ENCODE results near the gene RGL4.

The RGL4 gene

GRCh38 chr22:23678133-23678532 is 12.7 kb upstream of the RGL4 start:
- DNase-seq (ENCODE audit: low spot score) = no peak

GRCh38 chr22:23681026-23681809 is 9.6 kb upstream of the RGL4 start:
- no peak for DNase-seq (ENCODE audit: low spot score)

- DNase-seq (ENCODE audit: low spot score) = no peak
Measured at GRCh38 chr22:23682077-23682476, 8.7 kb upstream of the RGL4 start.

GRCh38 chr22:23682827-23683355 is 7.9 kb upstream of the RGL4 start:
- DNase-seq (ENCODE audit: low spot score) = no peak

GRCh38 chr22:23683545-23683944 is 7.3 kb upstream of the RGL4 start:
- no peak for DNase-seq (ENCODE audit: low spot score)

GRCh38 chr22:23684026-23684425 is 6.8 kb upstream of the RGL4 start:
- DNase-seq (ENCODE audit: low spot score) = peak; percentile 15

- no peak for DNase-seq (ENCODE audit: low spot score)
Measured at GRCh38 chr22:23684561-23685031, 6.2 kb upstream of the RGL4 start.

- DNase-seq (ENCODE audit: low spot score) = no peak
Measured at GRCh38 chr22:23685205-23685784, 5.5 kb upstream of the RGL4 start.

- DNase-seq (ENCODE audit: low spot score) = no peak
Measured at GRCh38 chr22:23686416-23687024, 4.3 kb upstream of the RGL4 start.

- DNase-seq (ENCODE audit: low spot score) = no peak
Measured at GRCh38 chr22:23688121-23688520, 2.7 kb upstream of the RGL4 start.

GRCh38 chr22:23688571-23688970 is 2.2 kb upstream of the RGL4 start:
- no peak for DNase-seq (ENCODE audit: low spot score)

GRCh38 chr22:23689414-23689813 is 1.4 kb upstream of the RGL4 start:
- DNase-seq (ENCODE audit: low spot score) = no peak

GRCh38 chr22:23691748-23692423 is 1.1 kb downstream of the RGL4 start:
- DNase-seq (ENCODE audit: low spot score) = no peak

- no peak for DNase-seq (ENCODE audit: low spot score)
Measured at GRCh38 chr22:23692598-23693291, 1.9 kb downstream of the RGL4 start.

GRCh38 chr22:23693979-23694680 is 3.3 kb downstream of the RGL4 start:
- DNase-seq (ENCODE audit: low spot score) = no peak

GRCh38 chr22:23695141-23695540 is 4.3 kb downstream of the RGL4 start:
- no peak for DNase-seq (ENCODE audit: low spot score)

- DNase-seq (ENCODE audit: low spot score) = no peak
Measured at GRCh38 chr22:23695571-23696325, 4.9 kb downstream of the RGL4 start.

- no peak for DNase-seq (ENCODE audit: low spot score)
Measured at GRCh38 chr22:23696326-23696851, 5.6 kb downstream of the RGL4 start.

GRCh38 chr22:23697031-23697970 is 6.5 kb downstream of the RGL4 start:
- DNase-seq (ENCODE audit: low spot score) = no peak

All from Ammon's horn (tissue), 1 donor.